Urinary bladder (tissue), 4 donors: ENCODE results near the gene IGHMBP2. TPM values are rescaled to one million over a fixed set of nuclear protein-coding genes. Genes with fewer than 3 reads are reported as not detected.
A peak's percentile ranks its signal among the peaks of the same experiment; 100 is the strongest.

Experiments
- DNase-seq: peaks from one replicate; pipeline ENCODE4 v3.0.0-alpha.2; 2015; ENCODE audit errors: extremely low spot score
- H3K27ac ChIP-seq: one replicate; pipeline ENCODE4 v1.5.1; 2013; ENCODE audit warnings: low read depth, mild to moderate bottlenecking, moderate library complexity
- H3K36me3 ChIP-seq: one replicate; pipeline ENCODE4 v1.6.1; 2013; ENCODE audit warnings: mild to moderate bottlenecking, moderate library complexity; ENCODE audit not compliant: insufficient read depth
- H3K4me1 ChIP-seq: one replicate; pipeline ENCODE4 v1.6.1; 2013; ENCODE audit warnings: mild to moderate bottlenecking, moderate library complexity; ENCODE audit not compliant: insufficient read depth
- H3K4me3 ChIP-seq: one replicate; pipeline ENCODE4 v1.5.1; 2013; ENCODE audit warnings: low read depth, low read length
- WGBS: extraction: QIAGEN DNeasy Blood & Tissue Kit; methylation state at CpG from one replicate; pipeline ENCODE4 v1.1.7; 2013; 5-methylcytosine and 5-hydroxymethylcytosine counted together
- polyA plus RNA-seq: library from polyadenylated mRNA; stranded (reverse); fragments of 200-250 nt; gene quantifications from one replicate; pipeline ENCODE4 v1.2.3, GENCODE V29; 2013
- total RNA-seq: library from RNA; depleted of rRNA; stranded (reverse); fragments of >200 nt; gene quantifications from one replicate; pipeline ENCODE4 v1.2.3, GENCODE V29; 2014
- donor health status: healthy with polysubstance abuse.
- donor health status: healthy.

Gene IGHMBP2
- total and polyA plus RNA-seq, 2 donors, result 9.1 to 15.3 TPM

DNA sequence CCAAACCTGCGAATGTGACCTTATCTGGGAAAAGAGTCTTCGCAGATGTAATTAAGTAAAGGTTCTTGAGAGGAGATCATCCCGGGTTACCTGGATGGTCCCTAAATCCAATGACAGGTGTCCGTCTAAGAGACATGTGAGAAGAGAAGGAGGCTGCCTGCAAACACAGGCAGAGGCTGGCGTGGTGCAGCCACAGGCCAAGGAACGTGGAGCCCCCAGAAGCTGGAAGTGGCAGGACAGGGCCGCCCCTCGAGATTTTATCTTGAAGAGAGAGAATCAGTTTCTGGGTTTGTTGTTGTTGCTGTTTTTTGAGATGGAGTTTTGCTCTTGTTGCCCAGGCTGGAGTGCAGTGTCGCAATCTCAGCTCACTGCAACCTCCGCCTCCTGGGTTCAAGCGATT is 43.5 kb downstream of the IGHMBP2 start:
- 83% methylated on average over 11 of the region's 11 CpGs for WGBS
- Histone ChIP-seq H3K27ac (no peak overlapping the region), H3K36me3 (no peaks in the 10 kb centered on the region), H3K4me3 (no peak overlapping the region), H3K4me1 (no peaks in the 10 kb centered on the region)
- DNase-seq, result no peak

DNA sequence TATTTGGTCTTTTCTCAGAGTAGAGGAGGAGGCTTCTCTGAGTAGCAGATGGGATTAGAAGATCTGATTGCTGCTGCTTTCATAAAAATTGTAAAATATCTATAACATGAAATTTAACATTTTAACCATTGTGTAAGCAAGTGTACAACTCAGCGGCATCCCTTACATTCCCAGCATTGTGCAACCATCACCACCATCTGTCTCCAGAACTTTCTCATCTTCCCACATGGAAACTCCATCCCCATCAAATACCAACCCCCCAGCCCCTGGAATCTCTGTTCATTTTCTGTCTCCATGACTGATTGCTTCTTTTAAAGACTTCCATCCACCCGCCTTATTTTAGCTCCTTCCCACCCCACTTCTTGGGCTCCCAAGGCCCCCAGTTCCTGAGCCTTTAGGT is 44.8 kb downstream of the IGHMBP2 start:
- WGBS, result 69% methylated on average over 2 of the region's 2 CpGs
- no peak for DNase-seq
- Histone ChIP-seq H3K4me3 (no peak overlapping the region), H3K27ac (no peak overlapping the region), H3K4me1 (no peaks in the 10 kb centered on the region), H3K36me3 (no peaks in the 10 kb centered on the region)

DNA sequence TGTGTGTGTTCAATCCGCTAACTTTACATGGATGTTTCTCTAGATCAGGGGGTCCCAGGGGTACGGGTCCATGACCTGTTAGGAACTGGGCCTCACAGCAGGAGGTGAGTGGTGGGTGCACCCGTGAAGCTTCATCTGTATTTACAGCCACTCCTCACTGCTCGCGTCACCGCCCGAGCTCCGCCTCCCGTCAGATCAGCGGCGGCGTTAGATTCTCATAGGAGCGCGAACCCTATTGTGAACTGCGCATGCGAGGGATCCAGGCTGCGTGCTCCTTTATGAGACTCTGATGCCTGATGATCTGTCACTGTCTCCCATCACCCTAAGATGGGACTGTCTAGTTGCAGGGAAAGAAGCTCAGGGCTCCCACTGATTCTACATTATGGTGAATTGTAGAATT is 45.2 kb downstream of the IGHMBP2 start:
- no peak for DNase-seq
- H3K27ac ChIP-seq, result no peak overlapping the region
- WGBS, result 93% methylated on average over 17 of the region's 17 CpGs
- no peaks in the 10 kb centered on the region for H3K36me3 ChIP-seq
- H3K4me3 ChIP-seq, result no peak overlapping the region
- H3K4me1 ChIP-seq, result no peaks in the 10 kb centered on the region

DNA sequence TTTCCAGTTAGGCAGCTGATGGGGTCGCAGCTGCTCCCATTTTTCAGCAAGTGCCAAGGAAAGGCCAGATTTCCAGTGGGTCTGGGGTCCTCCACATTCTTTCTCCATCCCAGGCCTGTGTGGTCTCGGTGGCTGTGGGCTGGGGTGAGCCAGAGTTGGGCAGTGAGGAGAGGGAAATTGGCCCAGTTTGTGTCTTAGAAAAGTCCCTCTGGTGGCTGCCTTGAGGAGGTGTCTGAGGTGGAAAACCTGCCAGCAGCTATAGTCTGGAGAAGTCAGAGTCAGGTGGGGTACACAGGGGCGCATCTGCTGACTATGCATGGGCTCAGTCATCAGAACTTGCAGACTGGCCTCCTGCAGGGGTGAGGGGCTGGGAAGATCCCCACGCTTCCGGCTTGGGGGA is 46.6 kb downstream of the IGHMBP2 start:
- H3K36me3 ChIP-seq, result no peaks in the 10 kb centered on the region
- H3K27ac ChIP-seq, result no peak overlapping the region
- no peaks in the 10 kb centered on the region for H3K4me1 ChIP-seq
- no peak for DNase-seq
- 67% methylated on average over 5 of the region's 5 CpGs for WGBS
- no peak overlapping the region for H3K4me3 ChIP-seq

DNA sequence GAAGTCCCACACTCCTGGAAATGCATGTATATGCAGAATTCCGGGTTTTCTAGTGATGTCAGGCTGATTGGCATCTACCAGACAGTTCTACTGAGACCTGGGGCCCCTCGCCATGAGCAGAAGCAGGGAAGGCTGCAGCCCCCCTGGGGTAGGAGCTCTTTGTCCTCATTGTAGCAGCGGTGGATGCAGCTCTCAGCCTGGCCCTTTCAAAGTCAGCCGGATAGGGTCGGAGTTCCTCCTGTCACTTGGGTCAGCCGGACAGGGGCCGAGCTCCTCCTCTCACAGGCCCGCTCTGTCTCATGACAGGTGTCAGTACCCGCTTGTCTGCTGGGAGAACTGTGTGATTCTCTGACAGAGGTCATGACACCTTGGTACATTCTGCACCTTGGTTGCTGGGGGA is 47.1 kb downstream of the IGHMBP2 start:
- H3K4me1 ChIP-seq, result no peaks in the 10 kb centered on the region
- whole genome bisulfite sequencing, result 83% methylated on average over 9 of the region's 9 CpGs
- H3K4me3 ChIP-seq, result no peak overlapping the region
- DNase-seq, result no peak
- H3K27ac ChIP-seq, result no peak overlapping the region
- H3K36me3 ChIP-seq, result no peaks in the 10 kb centered on the region

DNA sequence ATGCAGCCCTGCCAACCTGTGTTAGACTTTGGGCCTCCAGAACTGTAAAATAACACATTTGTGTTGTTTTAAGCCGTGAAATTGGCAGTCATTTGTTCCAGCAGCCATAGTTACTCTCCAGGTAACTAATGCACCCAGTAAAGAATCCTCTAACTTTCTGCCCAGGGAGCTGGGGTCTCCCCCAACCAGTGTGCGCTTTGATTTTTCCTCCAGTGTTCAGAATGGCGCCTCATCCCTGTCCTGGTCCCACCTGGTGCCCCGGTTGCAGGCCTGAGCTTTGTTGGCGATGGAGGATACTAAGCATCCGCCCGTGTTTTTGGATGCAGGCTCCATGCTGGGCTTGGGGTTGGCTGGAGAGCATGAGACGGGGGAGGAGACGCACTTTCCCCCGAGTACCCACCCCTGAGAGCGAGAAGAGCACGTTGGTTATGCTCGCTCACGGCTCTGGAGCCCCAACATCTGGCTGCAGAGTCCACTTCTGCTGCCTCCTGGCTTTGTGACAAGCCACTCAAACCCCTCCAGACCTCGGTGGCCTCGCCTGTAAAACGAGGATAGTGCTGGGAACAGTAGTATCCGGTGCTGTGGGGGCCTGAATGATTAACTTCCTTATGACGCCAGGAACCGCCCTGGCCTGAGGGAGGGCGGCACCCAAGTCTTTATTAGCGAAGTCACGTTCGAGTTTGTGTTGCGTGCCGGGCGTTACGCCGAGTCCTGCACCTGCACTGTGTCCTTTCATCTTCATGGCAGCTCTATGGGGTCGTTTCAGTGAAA is 51.3 kb downstream of the IGHMBP2 start:
- 27% methylated on average over 30 of the region's 30 CpGs for WGBS
- peak; percentile 42 for DNase-seq
- Histone ChIP-seq H3K36me3 (no peaks in the 10 kb centered on the region), H3K4me1 (no peaks in the 10 kb centered on the region), H3K4me3 (no peak overlapping the region), H3K27ac (no peak overlapping the region)

DNA sequence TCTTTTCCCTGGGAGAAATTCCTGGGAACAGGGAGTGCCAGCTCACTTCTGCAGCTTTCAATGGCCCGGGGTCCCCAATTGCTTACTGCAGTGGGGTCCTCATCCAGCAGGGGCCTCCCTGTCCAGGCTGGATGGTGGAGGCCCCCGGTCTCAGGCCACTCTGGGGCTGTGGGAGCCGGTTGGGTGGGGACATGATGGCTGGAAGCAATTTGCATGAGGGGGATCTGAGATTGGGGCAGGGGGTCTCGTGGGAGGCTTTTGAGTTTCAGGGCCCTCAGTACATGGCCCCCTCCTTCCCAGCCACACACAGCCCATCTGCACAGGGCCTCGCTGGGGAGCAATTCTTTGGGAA is 51.9 kb downstream of the IGHMBP2 start:
- no peaks in the 10 kb centered on the region for H3K36me3 ChIP-seq
- H3K4me3 ChIP-seq, result no peak overlapping the region
- 25% methylated on average over 5 of the region's 5 CpGs for WGBS
- no peaks in the 10 kb centered on the region for H3K4me1 ChIP-seq
- DNase-seq, result no peak
- H3K27ac ChIP-seq, result no peak overlapping the region

DNA sequence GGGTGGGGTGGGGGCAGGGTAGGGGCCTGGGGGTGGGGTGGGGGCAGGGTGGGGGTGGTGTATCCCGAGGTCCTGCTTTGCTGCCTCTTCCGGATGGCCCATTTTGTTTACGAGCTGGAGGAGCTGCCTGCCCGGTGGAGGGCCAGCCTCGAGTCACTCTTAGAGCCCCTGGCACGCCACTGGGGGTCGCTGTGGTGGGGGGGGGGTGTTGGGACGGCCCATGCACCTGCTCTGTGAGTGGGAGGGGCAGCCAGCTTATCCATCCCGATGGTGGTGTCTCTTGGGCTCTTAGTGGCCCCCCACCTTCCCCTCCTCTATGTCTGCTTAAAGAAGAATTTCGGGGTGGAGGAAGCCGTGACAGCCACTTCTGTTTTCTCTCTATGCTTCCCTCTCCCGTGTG is 52.5 kb downstream of the IGHMBP2 start:
- DNase-seq, result no peak
- WGBS, result 14% methylated on average over 12 of the region's 12 CpGs
- Histone ChIP-seq H3K4me1 (no peaks in the 10 kb centered on the region), H3K4me3 (no peak overlapping the region), H3K27ac (no peak overlapping the region), H3K36me3 (no peaks in the 10 kb centered on the region)

DNA sequence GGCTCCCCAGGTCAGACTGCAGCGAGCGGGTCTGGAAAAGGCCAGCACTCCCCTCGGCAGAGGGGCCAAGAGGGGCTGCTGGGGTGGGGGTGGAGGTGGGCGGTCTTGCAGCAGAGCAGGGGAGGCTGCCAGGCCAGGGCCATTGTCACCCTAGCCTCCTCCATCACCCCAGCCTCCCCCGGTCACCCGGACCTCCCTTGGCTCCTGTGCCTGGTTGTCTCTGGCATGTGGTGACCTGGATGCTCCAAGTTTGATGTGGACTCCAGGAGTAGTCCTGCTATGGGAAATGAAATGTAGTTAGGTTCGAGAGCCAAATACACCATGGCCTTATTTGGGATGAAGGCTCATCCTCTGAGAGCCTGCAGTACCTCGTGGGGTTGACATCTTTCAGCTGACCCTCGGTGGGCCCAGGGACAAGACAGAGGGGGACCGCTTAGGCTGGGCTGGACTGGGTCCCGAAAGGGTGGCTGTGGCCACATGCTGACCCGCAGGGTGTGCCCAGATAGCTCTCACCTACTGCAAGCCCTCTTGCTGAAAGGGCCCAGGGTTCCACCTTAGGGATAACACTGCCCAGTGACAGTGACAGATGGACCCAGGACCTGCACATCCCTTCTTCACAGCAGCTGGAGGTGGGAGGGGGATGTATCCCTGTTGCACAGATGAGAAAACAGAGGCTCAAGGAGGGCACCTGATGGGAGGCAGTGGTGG is 53.0 kb downstream of the IGHMBP2 start:
- Histone ChIP-seq H3K36me3 (no peaks in the 10 kb centered on the region), H3K27ac (no peak overlapping the region), H3K4me3 (no peak overlapping the region), H3K4me1 (no peaks in the 10 kb centered on the region)
- no peak for DNase-seq
- WGBS, result 64% methylated on average over 12 of the region's 12 CpGs

DNA sequence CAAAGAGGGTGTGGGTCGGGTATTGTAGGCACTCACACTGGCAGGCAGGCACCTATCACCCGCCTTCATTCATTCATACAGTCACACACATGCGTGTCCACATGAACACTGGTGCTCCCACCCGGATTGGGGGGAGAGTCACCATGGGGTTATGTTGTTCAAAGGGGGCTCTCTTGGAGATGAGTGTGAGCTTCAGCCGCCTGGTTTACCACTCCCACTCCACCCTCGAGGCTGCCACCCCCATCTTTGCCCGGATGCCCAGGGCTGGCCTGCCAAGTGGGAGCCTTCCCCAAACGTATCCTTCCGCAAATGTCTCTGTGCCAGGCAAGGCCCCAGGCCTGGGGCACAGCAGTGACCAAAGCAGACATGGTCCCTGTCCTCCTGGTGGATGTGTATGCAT is 54.5 kb downstream of the IGHMBP2 start:
- Histone ChIP-seq H3K4me1 (no peaks in the 10 kb centered on the region), H3K36me3 (no peaks in the 10 kb centered on the region), H3K4me3 (no peak overlapping the region), H3K27ac (no peak overlapping the region)
- WGBS, result 92% methylated on average over 9 of the region's 9 CpGs
- no peak for DNase-seq

DNA sequence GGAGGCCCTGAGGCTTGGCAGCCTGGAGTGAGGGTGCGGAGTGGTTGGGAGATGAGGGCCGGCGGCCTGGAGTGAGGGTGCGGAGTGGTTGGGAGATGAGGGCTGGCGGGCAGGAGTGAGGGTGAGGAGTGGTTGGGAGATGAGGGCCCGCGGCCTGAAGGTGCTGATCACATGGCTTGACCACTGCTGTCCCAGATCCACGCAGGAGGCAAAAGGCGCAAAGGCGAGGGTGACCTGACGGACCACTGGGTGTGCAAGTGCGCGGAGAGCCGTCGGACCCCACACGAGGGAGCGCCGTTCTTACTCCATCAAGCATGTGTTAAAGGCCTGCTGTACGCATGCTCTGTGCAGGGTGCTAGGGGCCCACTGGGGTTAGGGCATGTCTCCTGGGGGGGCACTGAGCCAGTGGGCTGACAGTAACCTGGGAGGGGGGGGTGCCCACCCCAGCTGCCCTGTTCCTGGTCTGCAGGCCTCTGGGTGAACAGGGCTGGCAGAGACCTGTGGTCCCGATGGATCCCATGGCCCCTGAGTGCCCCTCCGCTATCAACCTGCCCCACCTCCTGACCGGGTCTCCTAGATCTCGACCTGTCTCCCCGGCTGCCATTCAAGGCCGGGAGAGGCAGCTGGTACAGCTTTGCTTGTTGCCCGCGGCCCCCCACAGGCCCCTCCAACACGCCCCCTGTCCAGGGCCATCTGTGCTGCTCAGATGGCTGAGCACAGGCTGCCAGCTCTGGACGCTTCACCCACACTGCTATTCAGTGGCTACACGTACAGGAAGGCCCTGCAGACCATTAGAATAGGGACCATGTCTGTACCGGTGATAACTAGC is 56.0 kb downstream of the IGHMBP2 start:
- no peak overlapping the region for H3K4me3 ChIP-seq
- no peak for DNase-seq
- 91% methylated on average over 31 of the region's 31 CpGs for WGBS
- H3K36me3 ChIP-seq, result no peaks in the 10 kb centered on the region
- H3K27ac ChIP-seq, result no peak overlapping the region
- no peaks in the 10 kb centered on the region for H3K4me1 ChIP-seq

DNA sequence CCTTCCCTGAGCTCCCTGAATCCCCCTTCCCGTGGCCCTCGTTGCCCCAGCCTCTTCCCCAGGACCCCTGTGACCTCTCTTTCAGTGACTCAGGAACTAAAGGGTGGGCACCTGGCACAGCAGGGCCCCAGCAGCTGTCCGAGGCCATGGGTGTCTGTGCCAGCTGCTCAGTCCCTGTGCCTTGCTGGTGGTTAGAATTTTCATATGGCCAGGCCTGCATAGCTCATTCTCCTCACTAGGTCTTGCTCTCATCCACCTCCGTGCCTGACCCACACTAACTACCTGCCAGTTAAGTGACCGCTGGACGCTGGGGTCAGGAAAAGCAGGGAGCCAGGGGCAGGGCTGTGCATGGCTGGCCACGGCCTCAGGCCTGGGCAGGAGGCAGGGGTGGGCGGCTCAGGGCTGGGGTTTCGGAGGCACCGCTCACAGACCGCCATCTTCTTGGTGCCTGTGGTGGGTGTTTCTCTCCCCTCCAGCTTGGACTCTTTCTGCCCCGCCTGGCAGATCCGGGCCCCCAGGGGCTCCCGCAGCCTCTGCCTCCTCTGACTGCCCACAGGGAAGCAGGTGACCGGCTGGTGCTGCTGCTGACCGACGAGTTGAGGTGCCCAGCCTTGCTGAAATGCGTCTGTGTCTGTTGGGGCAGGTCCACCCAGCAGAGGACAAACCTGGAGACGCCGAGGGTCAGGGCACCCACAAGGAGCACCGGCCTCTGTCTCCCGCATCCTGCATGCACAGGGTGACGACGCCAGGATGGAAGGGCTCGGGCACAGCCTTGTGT is 56.8 kb downstream of the IGHMBP2 start:
- 87% methylated on average over 25 of the region's 25 CpGs for WGBS
- H3K36me3 ChIP-seq, result no peaks in the 10 kb centered on the region
- no peak for DNase-seq

DNA sequence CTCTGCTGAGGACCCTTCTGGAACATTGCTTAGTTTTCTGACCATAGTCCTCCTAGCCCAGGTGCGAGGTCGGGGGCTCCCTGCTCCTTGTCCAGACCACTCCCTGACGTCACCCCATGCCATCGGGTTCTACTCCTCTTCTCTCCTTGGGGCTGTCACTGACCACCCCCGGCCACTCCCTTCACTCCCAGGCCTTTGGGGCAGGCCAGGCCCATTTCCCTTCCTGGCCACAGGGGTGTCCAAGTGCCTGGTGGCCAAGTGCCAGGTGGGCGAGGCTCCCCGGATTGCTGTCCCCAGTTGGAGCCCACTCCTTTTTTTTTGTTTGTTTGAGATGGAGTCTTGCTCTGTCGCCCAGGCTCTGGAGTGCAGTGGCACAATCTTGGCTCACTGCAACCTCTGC is 57.6 kb downstream of the IGHMBP2 start:
- H3K4me3 ChIP-seq, result no peak overlapping the region
- WGBS, result 76% methylated on average over 8 of the region's 8 CpGs
- H3K4me1 ChIP-seq, result no peaks in the 10 kb centered on the region
- DNase-seq, result no peak
- no peaks in the 10 kb centered on the region for H3K36me3 ChIP-seq
- no peak overlapping the region for H3K27ac ChIP-seq

More for the DNA sequence above, 56.8 kb downstream of the IGHMBP2 start:
- H3K4me1 ChIP-seq, result no peaks in the 10 kb centered on the region
- H3K27ac ChIP-seq, result no peak overlapping the region
- H3K4me3 ChIP-seq, result no peak overlapping the region
